PFSK-1 (cell line): ENCODE data around the gene TNS4.

ENCODE experiments used
- POLR2AphosphoS5 ChIP-seq: IDR thresholded peaks from 2 replicates; pipeline ENCODE4 v1.6.1; 2012; ENCODE audit warnings: low read depth, mild to moderate bottlenecking, control low read depth, low read length, moderate library complexity
- SIN3A ChIP-seq: IDR thresholded peaks from 2 replicates; pipeline ENCODE4 v1.6.1; 2012; ENCODE audit warnings: mild to moderate bottlenecking, low read length, moderate library complexity, borderline replicate concordance; ENCODE audit not compliant: insufficient read depth

DNA sequence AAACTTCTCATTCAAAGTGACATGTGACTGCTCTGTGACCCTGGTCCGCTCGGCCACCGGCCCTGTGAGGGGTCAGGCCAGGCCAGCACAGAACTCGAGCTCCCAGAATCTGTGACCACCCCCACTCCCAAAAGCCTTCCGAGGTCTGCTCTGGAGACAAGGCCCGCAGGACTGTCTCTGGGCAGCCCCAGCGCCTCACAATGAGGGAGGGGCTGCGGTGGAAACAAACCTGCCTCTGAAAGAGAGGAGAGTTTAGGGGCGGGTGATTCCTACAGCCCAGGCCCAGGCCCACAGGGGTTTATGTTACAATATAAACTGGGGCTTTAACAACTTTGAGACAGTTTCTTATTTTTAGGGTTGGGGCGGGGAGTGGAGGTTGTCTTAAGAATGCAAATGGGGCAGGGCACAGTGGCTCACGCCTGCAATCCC lies 38.3 kb downstream of the TNS4 start:
- TF ChIP-seq SIN3A: no peak
- no peak for TF ChIP-seq POLR2AphosphoS5
